Kidney (tissue), 14 donors: ENCODE measurements around the gene POLR3H. TPM values are rescaled to one million over a fixed set of nuclear protein-coding genes. Genes with fewer than 3 reads are reported as not detected.

Experiments used
- DNase-seq, 5 donors: peaks; one replicate each; pipeline ENCODE4 v3.0.0-alpha.2; 2013 to 2020
- FAIRE-seq: peaks from 2 replicates; lab custom pipeline; 2012; peaks lifted over from hg19 to GRCh38; lab: Jason Lieb, UNC
- H3K27ac ChIP-seq, 2 donors: one replicate each; pipeline ENCODE4 v1.7.0; 2013; ENCODE audit warnings: low read depth in 2 of 2, low read length in 2 of 2, inconsistent platforms in 1 of 2
- H3K27me3 ChIP-seq: one replicate; pipeline ENCODE4 v1.7.1; 2013; ENCODE audit warnings: low read length, inconsistent platforms; ENCODE audit not compliant: control insufficient read depth, insufficient read depth
- H3K36me3 ChIP-seq, 3 donors: one replicate each; pipeline versions ENCODE4 v1.7.0 to v1.7.1; 2013; ENCODE audit warnings: low read length in 3 of 3, control low read depth in 1 of 3, inconsistent platforms in 1 of 3; ENCODE audit not compliant: insufficient read depth in 3 of 3, control insufficient read depth in 2 of 3
- H3K4me1 ChIP-seq, 3 donors: one replicate each; pipeline versions ENCODE4 v1.7.0 to v1.7.1; 2013; ENCODE audit warnings: low read length in 3 of 3, inconsistent platforms in 1 of 3, low read depth in 1 of 3; ENCODE audit not compliant: control insufficient read depth in 2 of 3, insufficient read depth in 2 of 3
- H3K4me3 ChIP-seq, 3 donors: one replicate each; pipeline versions ENCODE4 v1.7.0 to v1.8.1; 2013; ENCODE audit warnings: low read length in 3 of 3, control low read depth in 1 of 3, inconsistent platforms in 1 of 3
- H3K9ac ChIP-seq, 3 donors: one replicate each; pipeline versions ENCODE4 v1.7.0 to v1.7.1; 2013; ENCODE audit warnings: low read length in 3 of 3, control low read depth in 1 of 3, inconsistent platforms in 1 of 3
- H3K9me3 ChIP-seq, 3 donors: one replicate each; pipeline versions ENCODE4 v1.7.0 to v1.7.1; 2013; ENCODE audit warnings: low read length in 3 of 3, control low read depth in 1 of 3, inconsistent platforms in 1 of 3; ENCODE audit not compliant: control insufficient read depth in 2 of 3, insufficient read depth in 1 of 3
- intact Hi-C: fragments of 100-400 bp; cut with DNase I; formaldehyde crosslinking; loops from one replicate; pipeline ENCODE4 v1.11.1; 2022
- polyA plus RNA-seq: library from polyadenylated mRNA; stranded (reverse); fragments of 350-450 nt; fragmentation: Illumina TruSeq; extraction: RNeasy Lipid Tissue Mini Kit (QIAGEN cat#74804); gene quantifications from one replicate; pipeline ENCODE4 v1.2.3, GENCODE V29; 2014; ENCODE audit warnings: low read depth, low replicate concordance; ENCODE audit not compliant: insufficient read depth
- total RNA-seq: library from RNA; stranded (reverse); fragmentation: NEBNext Ultra II Directional; extraction: Animal tissue kit (Norgen Biotek cat#: 25700); gene quantifications from one replicate; pipeline ENCODE4 v1.2.1, GENCODE V29; 2021
- TF ChIP-seq, protein P1 (sequence below): IDR thresholded peaks from 3 replicates; pipeline ENCODE4 v1.5.1; 2012; ENCODE audit warnings: mild to moderate bottlenecking, moderate library complexity, borderline replicate concordance; ENCODE audit not compliant: insufficient read depth; ENCODE audit errors: extremely low read depth
- donor health status: control.
- donor health status: control.
- donor health status: control.
- donor health status: control.
- donor health status: control.
- donor health status: DM: yes; HTN: yes; CAD: no.
- donor health status: Normal renal cell carcinoma (clear cell type).

The POLR3H gene
- total and polyA plus RNA-seq, 2 donors from 2014 or later = 37.4 to 39.4 TPM

- no peaks in the 10 kb centered on the region for H3K27me3 ChIP-seq
- no peaks in the 10 kb centered on the region for H3K9me3 ChIP-seq
- H3K27ac ChIP-seq = no peak overlapping the region
- H3K4me1 ChIP-seq = peaks cover 0 to 2% (median 0%) of the 10 kb centered on the region in 3 donors
- TF ChIP-seq, protein P1, sequence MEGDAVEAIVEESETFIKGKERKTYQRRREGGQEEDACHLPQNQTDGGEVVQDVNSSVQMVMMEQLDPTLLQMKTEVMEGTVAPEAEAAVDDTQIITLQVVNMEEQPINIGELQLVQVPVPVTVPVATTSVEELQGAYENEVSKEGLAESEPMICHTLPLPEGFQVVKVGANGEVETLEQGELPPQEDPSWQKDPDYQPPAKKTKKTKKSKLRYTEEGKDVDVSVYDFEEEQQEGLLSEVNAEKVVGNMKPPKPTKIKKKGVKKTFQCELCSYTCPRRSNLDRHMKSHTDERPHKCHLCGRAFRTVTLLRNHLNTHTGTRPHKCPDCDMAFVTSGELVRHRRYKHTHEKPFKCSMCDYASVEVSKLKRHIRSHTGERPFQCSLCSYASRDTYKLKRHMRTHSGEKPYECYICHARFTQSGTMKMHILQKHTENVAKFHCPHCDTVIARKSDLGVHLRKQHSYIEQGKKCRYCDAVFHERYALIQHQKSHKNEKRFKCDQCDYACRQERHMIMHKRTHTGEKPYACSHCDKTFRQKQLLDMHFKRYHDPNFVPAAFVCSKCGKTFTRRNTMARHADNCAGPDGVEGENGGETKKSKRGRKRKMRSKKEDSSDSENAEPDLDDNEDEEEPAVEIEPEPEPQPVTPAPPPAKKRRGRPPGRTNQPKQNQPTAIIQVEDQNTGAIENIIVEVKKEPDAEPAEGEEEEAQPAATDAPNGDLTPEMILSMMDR = no peak
- FAIRE-seq (no peak), DNase-seq (no peak)
- peaks cover 5 to 40% (median 25%) of the 10 kb centered on the region in 3 donors for H3K36me3 ChIP-seq
- intact Hi-C loops = no loop called here
- H3K4me3 ChIP-seq = no peak overlapping the region
- no peak overlapping the region for H3K9ac ChIP-seq
These were observed 38.6 kb downstream of the POLR3H start for GRCh38 chr22:41505511-41506220.

DNA sequence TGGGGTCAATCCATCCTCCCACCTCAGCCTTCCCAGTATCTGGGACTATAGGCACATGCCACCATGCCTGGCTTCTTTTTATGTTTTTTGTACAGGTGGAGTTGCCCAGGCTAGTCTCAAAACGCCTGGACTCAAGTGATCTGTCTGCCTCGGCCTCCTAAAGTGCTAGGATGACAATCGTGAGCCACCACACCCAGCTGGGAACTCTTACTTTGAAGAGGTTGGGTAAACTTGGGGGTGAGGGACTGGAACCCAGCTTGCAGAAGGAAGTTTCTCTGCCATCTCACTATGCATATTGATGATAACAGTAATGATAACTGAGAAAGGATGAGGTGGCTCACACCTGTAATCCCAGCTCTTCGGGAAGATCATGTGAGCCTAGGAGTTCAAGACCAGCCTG is 39.5 kb downstream of the POLR3H start:
- Histone ChIP-seq H3K4me1 (peaks cover 0 to 2% (median 0%) of the 10 kb centered on the region in 3 donors), H3K27ac (no peak overlapping the region), H3K27me3 (no peaks in the 10 kb centered on the region), H3K36me3 (peaks cover 5 to 37% (median 25%) of the 10 kb centered on the region in 3 donors), H3K9me3 (no peaks in the 10 kb centered on the region), H3K4me3 (no peak overlapping the region), H3K9ac (no peak overlapping the region)
- FAIRE-seq = no peak
- intact Hi-C loops = no loop called here
- DNase-seq = no peak
- TF ChIP-seq, protein P1 = no peak

DNA sequence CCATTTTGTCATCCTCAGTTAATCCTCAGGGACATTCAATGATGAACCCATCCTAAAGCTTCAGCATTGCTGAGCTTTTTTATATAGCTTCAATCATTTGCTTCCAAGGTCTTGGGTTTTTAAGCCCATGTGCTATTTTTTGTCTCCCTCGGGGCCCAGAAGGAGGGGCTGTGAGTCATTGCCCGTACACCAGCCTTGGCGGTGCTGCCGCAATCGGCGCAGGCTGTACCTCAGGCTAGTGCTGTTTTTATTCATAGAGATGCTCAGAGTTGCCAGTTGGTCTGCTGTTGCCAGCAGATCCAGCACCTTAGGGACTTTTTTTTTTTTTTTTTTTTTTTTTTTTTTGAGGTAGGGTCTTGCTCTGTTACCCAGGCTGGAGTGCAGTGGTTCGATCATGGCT is 39.9 kb downstream of the POLR3H start:
- Histone ChIP-seq H3K9me3 (no peaks in the 10 kb centered on the region), H3K27ac (no peak overlapping the region), H3K4me3 (no peak overlapping the region), H3K36me3 (peaks cover 5 to 37% (median 26%) of the 10 kb centered on the region in 3 donors), H3K9ac (no peak overlapping the region), H3K4me1 (peaks cover 0 to 2% (median 0%) of the 10 kb centered on the region in 3 donors), H3K27me3 (no peaks in the 10 kb centered on the region)
- FAIRE-seq (no peak), DNase-seq (no peak)
- TF ChIP-seq, protein P1 = no peak
- intact Hi-C loops = no loop called here
